CD4-positive, CD25-positive, alpha-beta regulatory T cell (primary cell): ENCODE measurements around the gene OLR1. TPM values are rescaled to one million over a fixed set of nuclear protein-coding genes. Genes with fewer than 3 reads are reported as not detected.
A peak's percentile ranks its signal among the peaks of the same experiment; 100 is the strongest.
"Not testable (repeated sequence)": the region's sequence is repeated elsewhere in the genome, so short reads cannot be mapped to it uniquely, and the experiment has no call there.

ENCODE experiments used
- ATAC-seq, 2 donors: fragments of 150-1000 bp; cut with Tn5 transposase; one replicate each; pipeline ENCODE4 v1.10.0; 2021; ENCODE audit warnings: low read depth in 2 of 2, moderate number of reproducible peaks in 2 of 2, moderate library complexity in 1 of 2
- DNase-seq, 3 donors: peaks; one replicate each; pipeline versions ENCODE4 v3.0.0 to v3.0.0-alpha.2; 2012 to 2022; ENCODE audit warnings: mixed read lengths in 1 of 3
- H3K27ac ChIP-seq: one replicate; pipeline ENCODE4 v1.7.0; 2013; ENCODE audit warnings: mild to moderate bottlenecking, low read length; ENCODE audit not compliant: insufficient read depth, poor library complexity, severe bottlenecking
- H3K27me3 ChIP-seq: one replicate; pipeline ENCODE4 v1.7.0; 2013; ENCODE audit warnings: low read length; ENCODE audit not compliant: control insufficient read depth, insufficient read depth
- H3K36me3 ChIP-seq: one replicate; pipeline ENCODE4 v1.7.0; 2013; ENCODE audit warnings: mild to moderate bottlenecking, low read length, moderate library complexity; ENCODE audit not compliant: control insufficient read depth, insufficient read depth
- H3K4me1 ChIP-seq: 2 replicates; pipeline ENCODE4 v1.7.0; 2013; ENCODE audit warnings: mild to moderate bottlenecking, low read length; ENCODE audit not compliant: insufficient read depth, control insufficient read depth, poor library complexity, severe bottlenecking
- H3K4me3 ChIP-seq: one replicate; pipeline ENCODE4 v1.7.0; 2013; ENCODE audit warnings: low read depth, mild to moderate bottlenecking, low read length, moderate library complexity
- H3K9me3 ChIP-seq, 2 experiments: 1 replicate in 1 of 2; 2 replicates in 1 of 2; pipeline ENCODE4 v1.7.0; 2013; ENCODE audit warnings: low read length in 2 of 2, mild to moderate bottlenecking in 1 of 2, moderate library complexity in 1 of 2; ENCODE audit not compliant: control insufficient read depth in 2 of 2
- H3K27ac Mint-ChIP-seq, 3 donors: one replicate each; pipeline ENCODE4 v1.8.0; 2020 to 2022; ENCODE audit warnings: mild to moderate bottlenecking in 3 of 3, mixed read lengths in 3 of 3, moderate library complexity in 2 of 3
- H3K27me3 Mint-ChIP-seq: one replicate; pipeline ENCODE4 v1.8.0; 2022; ENCODE audit warnings: mild to moderate bottlenecking, mixed read lengths
- H3K36me3 Mint-ChIP-seq: one replicate; pipeline ENCODE4 v1.8.0; 2020; ENCODE audit warnings: mixed read lengths
- H3K4me1 Mint-ChIP-seq, 4 donors: one replicate each; pipeline ENCODE4 v1.8.0; 2020 to 2022; ENCODE audit warnings: mixed read lengths in 4 of 4, mild to moderate bottlenecking in 1 of 4
- H3K4me3 Mint-ChIP-seq, 4 donors: one replicate each; pipeline ENCODE4 v1.8.0; 2020 to 2022; ENCODE audit warnings: mild to moderate bottlenecking in 4 of 4, mixed read lengths in 4 of 4, moderate library complexity in 3 of 4
- H3K9me3 Mint-ChIP-seq, 7 donors: one replicate each; pipeline ENCODE4 v1.8.0; 2020 to 2022; ENCODE audit warnings: mixed read lengths in 7 of 7, mild to moderate bottlenecking in 3 of 7, moderate library complexity in 2 of 7
- polyA plus RNA-seq, 4 donors: library from polyadenylated mRNA; unstranded; fragments of 300-500 nt; fragmentation: Illumina TruSeq; gene quantifications; one replicate each; pipeline ENCODE4 v1.2.3, GENCODE V29; 2021
- total RNA-seq: library from RNA; stranded (reverse); gene quantifications from one replicate; pipeline ENCODE4 v1.2.3, GENCODE V29; 2022

Gene OLR1
- total and polyA plus RNA-seq, 5 donors from 2014 or later: not detected

- Mint-ChIP-seq H3K4me1 (peaks cover 0 to 4% (median 3%) of the 10 kb centered on the region in 4 donors), H3K36me3 (no peaks in the 10 kb centered on the region)
Observed at GRCh38 chr12:10189653-10190052, 17.7 kb upstream of the OLR1 start.

GRCh38 chr12:10186958-10187357 is 15.0 kb upstream of the OLR1 start:
- H3K36me3 Mint-ChIP-seq, H3K27me3 ChIP-seq, H3K4me3 Mint-ChIP-seq, H3K9me3 ChIP-seq, H3K9me3 Mint-ChIP-seq, H3K4me3 ChIP-seq, H3K4me1 ChIP-seq, H3K4me1 Mint-ChIP-seq, H3K27ac Mint-ChIP-seq, H3K27ac ChIP-seq, ATAC-seq, DNase-seq, H3K36me3 ChIP-seq: not testable (repeated sequence)
- H3K27me3 Mint-ChIP-seq: peaks cover 19% of the 10 kb centered on the region

More at GRCh38 chr12:10189653-10190052, 17.7 kb upstream of the OLR1 start:
- Mint-ChIP-seq H3K4me3 (no peak overlapping the region), H3K27me3 (peaks cover 26% of the 10 kb centered on the region), H3K27ac (no peak overlapping the region), H3K9me3 (no peaks in the 10 kb centered on the region)
- ATAC-seq (no peak), DNase-seq (no peak)
- H3K27me3 ChIP-seq: no peaks in the 10 kb centered on the region
- no peaks in the 10 kb centered on the region for H3K36me3 ChIP-seq
- no peak overlapping the region for H3K4me3 ChIP-seq
- H3K9me3 ChIP-seq: no peaks in the 10 kb centered on the region
- H3K4me1 ChIP-seq: no peaks in the 10 kb centered on the region
- no peak overlapping the region for H3K27ac ChIP-seq

DNA sequence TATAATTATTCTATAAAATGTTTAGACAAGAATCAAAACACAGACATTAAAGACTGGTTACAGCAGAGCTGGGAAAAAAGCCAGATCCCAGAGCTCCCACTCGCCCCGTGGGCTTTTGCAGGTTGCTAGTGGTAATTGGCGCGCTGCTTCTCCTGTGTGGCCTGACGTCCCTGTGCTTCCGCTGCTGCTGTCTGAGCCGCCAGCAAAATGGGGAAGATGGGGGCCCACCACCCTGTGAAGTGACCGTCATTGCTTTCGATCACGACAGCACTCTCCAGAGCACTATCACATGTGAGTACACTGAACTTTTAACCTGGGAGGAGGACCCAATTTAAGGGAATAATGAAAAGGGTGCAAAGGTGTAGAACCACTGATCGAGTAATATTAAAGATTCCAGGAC is 14.4 kb upstream of the OLR1 start:
- Mint-ChIP-seq H3K27ac (no peak overlapping the region), H3K27me3 (peaks cover 20% of the 10 kb centered on the region), H3K4me3 (no peak overlapping the region), H3K36me3 (no peaks in the 10 kb centered on the region), H3K4me1 (peaks cover 0 to 4% (median 1%) of the 10 kb centered on the region in 4 donors), H3K9me3 (no peaks in the 10 kb centered on the region)
- Histone ChIP-seq H3K9me3 (no peaks in the 10 kb centered on the region), H3K27me3 (peaks cover 4% of the 10 kb centered on the region), H3K4me3 (no peak overlapping the region), H3K36me3 (no peaks in the 10 kb centered on the region), H3K27ac (no peak overlapping the region), H3K4me1 (no peaks in the 10 kb centered on the region)
- DNase-seq (no peak), ATAC-seq (no peak)

DNA sequence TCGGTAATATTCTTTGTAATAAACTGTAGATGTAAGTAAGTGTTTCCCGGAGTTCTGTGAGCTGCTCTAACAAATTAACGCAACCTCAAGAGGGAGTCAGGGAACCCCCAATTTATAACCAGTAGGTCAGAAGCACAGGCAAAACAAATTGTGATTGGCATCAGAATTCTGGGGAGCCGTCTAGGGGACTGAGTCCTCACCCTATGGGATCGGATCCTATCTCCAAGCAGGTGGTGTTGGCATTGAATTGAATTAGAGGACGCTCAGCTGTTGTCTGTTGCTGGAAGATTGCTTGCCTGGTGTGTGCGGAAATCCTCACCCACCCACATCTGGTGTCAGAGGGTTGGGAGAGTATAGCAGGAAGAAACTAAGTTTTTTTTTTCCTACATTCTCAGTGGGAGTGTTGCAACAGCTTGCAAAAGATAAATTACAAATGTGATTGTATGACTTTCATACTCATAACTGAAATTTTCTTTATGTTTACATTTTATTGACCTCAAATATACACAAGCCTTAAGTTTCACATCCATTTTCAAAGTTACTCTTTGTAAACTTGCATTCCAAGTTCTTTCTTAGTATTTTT is 12.4 kb upstream of the OLR1 start:
- peaks cover 28% of the 10 kb centered on the region for H3K27me3 Mint-ChIP-seq
- no peaks in the 10 kb centered on the region for H3K9me3 Mint-ChIP-seq
- H3K4me3 ChIP-seq: no peak overlapping the region
- no peak overlapping the region for H3K27ac ChIP-seq
- peaks cover 4% of the 10 kb centered on the region for H3K27me3 ChIP-seq
- no peaks in the 10 kb centered on the region for H3K36me3 ChIP-seq
- no peak overlapping the region for H3K27ac Mint-ChIP-seq
- no peak overlapping the region for H3K4me3 Mint-ChIP-seq
- no peaks in the 10 kb centered on the region for H3K36me3 Mint-ChIP-seq
- H3K4me1 Mint-ChIP-seq: no peaks in the 10 kb centered on the region
- no peak for ATAC-seq
- no peak for DNase-seq
- H3K4me1 ChIP-seq: no peaks in the 10 kb centered on the region
- H3K9me3 ChIP-seq: no peaks in the 10 kb centered on the region

GRCh38 chr12:10182354-10183049 is 10.6 kb upstream of the OLR1 start:
- H3K4me3 ChIP-seq: no peak overlapping the region
- Mint-ChIP-seq H3K27ac (no peak overlapping the region), H3K9me3 (no peaks in the 10 kb centered on the region), H3K4me1 (no peaks in the 10 kb centered on the region), H3K27me3 (peaks cover 37% of the 10 kb centered on the region), H3K36me3 (no peaks in the 10 kb centered on the region), H3K4me3 (no peak overlapping the region)
- peak in 1 of 2 donors; percentile 64 for ATAC-seq
- no peaks in the 10 kb centered on the region for H3K4me1 ChIP-seq
- H3K27me3 ChIP-seq: peaks cover 4% of the 10 kb centered on the region
- no peak overlapping the region for H3K27ac ChIP-seq
- no peak for DNase-seq
- no peaks in the 10 kb centered on the region for H3K9me3 ChIP-seq
- no peaks in the 10 kb centered on the region for H3K36me3 ChIP-seq

- Histone ChIP-seq H3K27me3 (peaks cover 8% of the 10 kb centered on the region), H3K27ac (no peak overlapping the region), H3K9me3 (no peaks in the 10 kb centered on the region), H3K4me1 (no peaks in the 10 kb centered on the region), H3K4me3 (no peak overlapping the region), H3K36me3 (no peaks in the 10 kb centered on the region)
- Mint-ChIP-seq H3K4me1 (no peaks in the 10 kb centered on the region), H3K9me3 (no peaks in the 10 kb centered on the region), H3K4me3 (no peak overlapping the region), H3K36me3 (no peaks in the 10 kb centered on the region), H3K27me3 (peaks cover 34% of the 10 kb centered on the region), H3K27ac (no peak overlapping the region)
- ATAC-seq (no peak), DNase-seq (no peak)
Observed at GRCh38 chr12:10179776-10180181, 7.8 kb upstream of the OLR1 start.

- H3K27me3 ChIP-seq: peaks cover 8% of the 10 kb centered on the region
- Mint-ChIP-seq H3K4me3 (no peak within 1 kb of the TSS), H3K4me1 (no peaks in the 10 kb centered on the region), H3K27ac (no peak within 1 kb of the TSS), H3K27me3 (peaks cover 42% of the 10 kb centered on the region), H3K36me3 (no peaks in the 10 kb centered on the region), H3K9me3 (no peaks in the 10 kb centered on the region)
- ATAC-seq (no peak), DNase-seq (no peak)
- no peaks in the 10 kb centered on the region for H3K9me3 ChIP-seq
- H3K4me3 ChIP-seq: no peak within 1 kb of the TSS
- H3K36me3 ChIP-seq: no peaks in the 10 kb centered on the region
- no peaks in the 10 kb centered on the region for H3K4me1 ChIP-seq
- no peak within 1 kb of the TSS for H3K27ac ChIP-seq
Observed at GRCh38 chr12:10178821-10179220, 6.9 kb upstream of the OLR1 start, which contains the start of gene TMEM52B. TSS of gene TMEM52B (plus strand) at chr12:10179032. CDS start at chr12:10179575, 543 bp downstream.
